Neural crest cell (in vitro differentiated cells): ENCODE results near the gene SLC2A2. TPM values are rescaled to one million over a fixed set of nuclear protein-coding genes. Genes with fewer than 3 reads are reported as not detected.

ENCODE experiments used
- DNase-seq: peaks from one replicate; pipeline ENCODE4 v3.0.0; 2021; ENCODE audit warnings: low read depth, mixed read lengths, low spot score
- H3K27ac Mint-ChIP-seq: one replicate; pipeline ENCODE4 v1.8.0; 2021; ENCODE audit warnings: mild to moderate bottlenecking, mixed read lengths; ENCODE audit not compliant: unreplicated experiment
- H3K27me3 Mint-ChIP-seq: 2 replicates; pipeline ENCODE4 v1.8.0; 2021; ENCODE audit warnings: low read depth, mild to moderate bottlenecking, mixed read lengths
- H3K36me3 Mint-ChIP-seq: 2 replicates; pipeline ENCODE4 v1.8.0; 2021; ENCODE audit warnings: low read depth, mild to moderate bottlenecking, mixed read lengths
- H3K4me1 Mint-ChIP-seq: 2 replicates; pipeline ENCODE4 v1.8.0; 2021; ENCODE audit warnings: mixed read lengths
- H3K4me3 Mint-ChIP-seq: one replicate; pipeline ENCODE4 v1.8.0; 2021; ENCODE audit warnings: mild to moderate bottlenecking, mixed read lengths
- H3K9me3 Mint-ChIP-seq: 2 replicates; pipeline ENCODE4 v1.8.0; 2021; ENCODE audit warnings: mixed read lengths
- CTCF ChIP-seq: fragments of 200-600 bp; sonication (generic); conservative IDR thresholded peaks from 2 replicates; pipeline ENCODE4 v1.5.0; 2021; ENCODE audit warnings: antibody characterized with exemption, mild to moderate bottlenecking
- total RNA-seq: library from RNA; stranded (reverse); gene quantifications from 2 replicates; pipeline ENCODE4 v1.2.1, GENCODE V29; 2021

The SLC2A2 gene
- total RNA-seq, 1 donor from 2014 or later, result not detected

GRCh38 chr3:170961616-170962400 lies 64.7 kb downstream of the SLC2A2 start:
- H3K4me1 Mint-ChIP-seq, result peaks cover 8% of the 10 kb centered on the region
- peak; percentile 8 for DNase-seq
- no peaks in the 10 kb centered on the region for H3K27me3 Mint-ChIP-seq
- peak; percentile 91 for TF ChIP-seq CTCF
- H3K36me3 Mint-ChIP-seq, result no peaks in the 10 kb centered on the region
- no peak overlapping the region for H3K27ac Mint-ChIP-seq
- H3K9me3 Mint-ChIP-seq, result no peaks in the 10 kb centered on the region
- H3K4me3 Mint-ChIP-seq, result no peak overlapping the region

- H3K36me3 Mint-ChIP-seq, result no peaks in the 10 kb centered on the region
- no peak overlapping the region for H3K4me3 Mint-ChIP-seq
- peaks cover 5% of the 10 kb centered on the region for H3K9me3 Mint-ChIP-seq
- no peaks in the 10 kb centered on the region for H3K27me3 Mint-ChIP-seq
- no peak for TF ChIP-seq CTCF
- peaks cover 8% of the 10 kb centered on the region for H3K4me1 Mint-ChIP-seq
- no peak overlapping the region for H3K27ac Mint-ChIP-seq
- DNase-seq, result no peak
Measured at GRCh38 chr3:170959457-170959856, 67.1 kb downstream of the SLC2A2 start.

- no peak for DNase-seq
- no peaks in the 10 kb centered on the region for H3K27me3 Mint-ChIP-seq
- H3K9me3 Mint-ChIP-seq, result peaks cover 5% of the 10 kb centered on the region
- H3K27ac Mint-ChIP-seq, result no peak overlapping the region
- no peaks in the 10 kb centered on the region for H3K36me3 Mint-ChIP-seq
- H3K4me1 Mint-ChIP-seq, result peaks cover 1% of the 10 kb centered on the region
- no peak for TF ChIP-seq CTCF
- no peak overlapping the region for H3K4me3 Mint-ChIP-seq
Measured at GRCh38 chr3:170956647-170957046, 69.9 kb downstream of the SLC2A2 start.

- H3K9me3 Mint-ChIP-seq, result peaks cover 5% of the 10 kb centered on the region
- no peak overlapping the region for H3K4me3 Mint-ChIP-seq
- H3K27me3 Mint-ChIP-seq, result no peaks in the 10 kb centered on the region
- H3K27ac Mint-ChIP-seq, result no peak overlapping the region
- H3K36me3 Mint-ChIP-seq, result no peaks in the 10 kb centered on the region
- TF ChIP-seq CTCF, result no peak
- H3K4me1 Mint-ChIP-seq, result no peaks in the 10 kb centered on the region
- no peak for DNase-seq
Measured at GRCh38 chr3:170953736-170954135, 72.8 kb downstream of the SLC2A2 start.

- Mint-ChIP-seq H3K4me3 (no peak overlapping the region), H3K9me3 (peaks cover 5% of the 10 kb centered on the region), H3K27me3 (no peaks in the 10 kb centered on the region), H3K27ac (peak overlapping the region; percentile 10), H3K4me1 (no peaks in the 10 kb centered on the region), H3K36me3 (no peaks in the 10 kb centered on the region)
- TF ChIP-seq CTCF, result no peak
- no peak for DNase-seq
Measured at GRCh38 chr3:170953229-170953628, 73.3 kb downstream of the SLC2A2 start.
